HG03378 (cell line): ENCODE results near the gene KLHL29.

ENCODE experiments used
- ATAC-seq: cut with Tn5 transposase; IDR thresholded peaks from one replicate; pipeline ENCODE4 v1.9.1; 2021; ENCODE audit warnings: mild to moderate bottlenecking, moderate library complexity; ENCODE audit not compliant: unreplicated experiment

KLHL29 gene

GRCh38 chr2:23420840-23421476, 36.0 kb downstream of the KLHL29 start:
- no peak for ATAC-seq

GRCh38 chr2:23422089-23423061, 37.4 kb downstream of the KLHL29 start:
- no peak for ATAC-seq

- ATAC-seq, result no peak
These were observed 38.3 kb downstream of the KLHL29 start for GRCh38 chr2:23423062-23423872.

- no peak for ATAC-seq
These were observed 39.1 kb downstream of the KLHL29 start for GRCh38 chr2:23423873-23424680.

- ATAC-seq, result no peak
These were observed 40.4 kb downstream of the KLHL29 start for GRCh38 chr2:23425338-23425871.

GRCh38 chr2:23425885-23426262, 40.9 kb downstream of the KLHL29 start:
- ATAC-seq, result no peak

- ATAC-seq, result no peak
These were observed 41.4 kb downstream of the KLHL29 start for GRCh38 chr2:23426263-23426905.

- no peak for ATAC-seq
These were observed 42.4 kb downstream of the KLHL29 start for GRCh38 chr2:23427350-23427749.

GRCh38 chr2:23427976-23428375, 43.0 kb downstream of the KLHL29 start:
- no peak for ATAC-seq

GRCh38 chr2:23429036-23429435, 44.1 kb downstream of the KLHL29 start:
- no peak for ATAC-seq

GRCh38 chr2:23430263-23430662, 45.3 kb downstream of the KLHL29 start:
- ATAC-seq, result no peak

GRCh38 chr2:23432531-23432930, 47.6 kb downstream of the KLHL29 start:
- no peak for ATAC-seq

- ATAC-seq, result no peak
These were observed 48.3 kb downstream of the KLHL29 start for GRCh38 chr2:23433282-23433681.

GRCh38 chr2:23434721-23435121, 49.7 kb downstream of the KLHL29 start:
- no peak for ATAC-seq

- no peak for ATAC-seq
These were observed 50.5 kb downstream of the KLHL29 start for GRCh38 chr2:23435250-23436035.

GRCh38 chr2:23436346-23437098, 51.5 kb downstream of the KLHL29 start:
- no peak for ATAC-seq

- ATAC-seq, result no peak
These were observed 56.4 kb downstream of the KLHL29 start for GRCh38 chr2:23441414-23441813.

GRCh38 chr2:23445450-23445868, 60.5 kb downstream of the KLHL29 start:
- peak; percentile 32 for ATAC-seq
